Brain microvascular endothelial cell (primary cell): ENCODE results near the gene RASA1.

Experiments used
- DNase-seq: peaks from one replicate; pipeline ENCODE4 v3.0.0-alpha.2; 2020
- H3K27ac ChIP-seq: fragments of 250-450 bp; sonication (Bioruptor Pico); 2 replicates; pipeline ENCODE4 v1.5.1; 2020; ENCODE audit warnings: mild to moderate bottlenecking, moderate library complexity
- H3K27me3 ChIP-seq: fragments of 250-450 bp; sonication (Bioruptor Pico); replicated peaks from 2 replicates; pipeline ENCODE4 v1.5.1; 2020; ENCODE audit warnings: mild to moderate bottlenecking
- H3K36me3 ChIP-seq: fragments of 250-450 bp; sonication (Bioruptor Pico); replicated peaks from 2 replicates; pipeline ENCODE4 v1.5.1; 2020; ENCODE audit warnings: mild to moderate bottlenecking
- H3K4me3 ChIP-seq: 2 replicates; pipeline ENCODE4 v1.5.1; 2011; ENCODE audit warnings: low read depth, mild to moderate bottlenecking, control low read depth, low read length, moderate library complexity
- CTCF ChIP-seq: IDR thresholded peaks from 2 replicates; pipeline ENCODE4 v1.5.1; 2011; ENCODE audit warnings: low read depth, mild to moderate bottlenecking, moderate library complexity, low read length, control low read depth, inconsistent platforms; ENCODE audit errors: missing control alignments
- in situ Hi-C: cut with HindIII; loops from 2 replicates; pipeline ENCODE4 v1.10.0; 2017; ENCODE audit warnings: low sequenced_read_pairs, low pct_ligation_motif_present

RASA1 gene

DNA sequence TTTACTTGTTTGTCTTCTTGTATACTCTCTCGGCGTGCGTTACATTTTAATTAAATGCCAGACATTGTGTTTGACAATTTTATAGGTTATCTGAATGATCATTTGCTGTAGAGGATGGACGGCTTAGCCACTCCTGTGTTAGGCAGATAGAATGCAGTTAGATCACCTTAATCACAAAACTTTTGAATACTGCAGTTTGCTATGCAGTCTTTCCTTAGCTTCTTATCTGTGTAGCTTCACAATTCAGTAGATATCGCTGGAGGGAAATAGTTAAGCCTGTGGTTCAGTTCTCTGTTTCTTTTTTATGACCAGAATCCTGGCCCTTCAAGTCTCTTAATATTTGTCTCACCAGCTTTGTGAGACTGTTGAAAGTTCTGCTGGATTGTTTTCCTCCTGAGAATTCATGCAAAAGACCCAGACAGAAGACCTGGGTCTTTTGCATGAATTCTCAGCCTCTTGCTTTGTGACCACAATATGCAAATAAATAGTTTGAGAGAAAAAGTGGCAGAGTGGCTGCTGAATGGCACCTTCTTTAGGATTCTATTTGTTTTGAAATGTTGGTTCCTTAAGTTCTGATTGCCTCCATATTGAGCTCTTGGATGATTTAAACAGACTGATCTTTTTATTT is 40.2 kb downstream of the RASA1 start:
- no peak overlapping the region for H3K27ac ChIP-seq
- DNase-seq: no peak
- in situ Hi-C loops: no loop called here
- H3K36me3 ChIP-seq: peaks cover 21% of the 10 kb centered on the region
- H3K4me3 ChIP-seq: no peak overlapping the region
- TF ChIP-seq CTCF: no peak
- H3K27me3 ChIP-seq: no peaks in the 10 kb centered on the region

- in situ Hi-C loops: no loop called here
- no peak for TF ChIP-seq CTCF
Measured at GRCh38 chr5:87311405-87312279, 44.0 kb downstream of the RASA1 start.

GRCh38 chr5:87313216-87313615 is 45.5 kb downstream of the RASA1 start:
- H3K27ac ChIP-seq: no peak overlapping the region
- DNase-seq: no peak
- in situ Hi-C loops: no loop called here

More at GRCh38 chr5:87311405-87312279, 44.0 kb downstream of the RASA1 start:
- Histone ChIP-seq H3K27ac (no peak overlapping the region), H3K4me3 (no peak overlapping the region), H3K27me3 (no peaks in the 10 kb centered on the region), H3K36me3 (no peaks in the 10 kb centered on the region)
- DNase-seq: no peak

GRCh38 chr5:87319469-87319868 is 51.8 kb downstream of the RASA1 start:
- H3K36me3 ChIP-seq: no peaks in the 10 kb centered on the region
- in situ Hi-C loops: no loop called here
- no peaks in the 10 kb centered on the region for H3K27me3 ChIP-seq
- no peak for DNase-seq
- H3K27ac ChIP-seq: no peak overlapping the region
- TF ChIP-seq CTCF: no peak
- no peak overlapping the region for H3K4me3 ChIP-seq

More at GRCh38 chr5:87313216-87313615, 45.5 kb downstream of the RASA1 start:
- H3K36me3 ChIP-seq: no peaks in the 10 kb centered on the region
- H3K4me3 ChIP-seq: no peak overlapping the region
- TF ChIP-seq CTCF: no peak
- no peaks in the 10 kb centered on the region for H3K27me3 ChIP-seq

DNA sequence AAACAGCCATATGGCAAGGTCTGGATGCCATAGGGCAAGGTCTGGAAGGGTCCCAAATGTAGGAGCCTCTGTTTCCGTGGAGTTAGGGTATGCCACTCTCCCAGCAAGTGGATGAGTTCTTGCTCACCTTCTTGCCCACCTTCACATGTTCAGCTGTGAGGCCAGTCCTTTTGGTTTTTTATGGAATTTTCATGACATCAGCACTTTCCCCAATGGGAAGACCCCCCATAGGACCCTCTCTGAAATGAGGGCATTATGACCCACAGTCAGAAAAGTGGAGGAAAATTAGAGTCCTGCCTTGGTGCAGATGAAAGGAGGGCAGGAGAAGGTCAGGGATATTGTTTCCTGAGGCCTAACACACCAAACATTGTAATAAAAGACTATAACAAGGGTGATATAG is 53.9 kb downstream of the RASA1 start:
- Histone ChIP-seq H3K27ac (no peak overlapping the region), H3K36me3 (no peaks in the 10 kb centered on the region), H3K27me3 (no peaks in the 10 kb centered on the region), H3K4me3 (no peak overlapping the region)
- TF ChIP-seq CTCF: no peak
- in situ Hi-C loops: no loop called here
- DNase-seq: no peak

DNA sequence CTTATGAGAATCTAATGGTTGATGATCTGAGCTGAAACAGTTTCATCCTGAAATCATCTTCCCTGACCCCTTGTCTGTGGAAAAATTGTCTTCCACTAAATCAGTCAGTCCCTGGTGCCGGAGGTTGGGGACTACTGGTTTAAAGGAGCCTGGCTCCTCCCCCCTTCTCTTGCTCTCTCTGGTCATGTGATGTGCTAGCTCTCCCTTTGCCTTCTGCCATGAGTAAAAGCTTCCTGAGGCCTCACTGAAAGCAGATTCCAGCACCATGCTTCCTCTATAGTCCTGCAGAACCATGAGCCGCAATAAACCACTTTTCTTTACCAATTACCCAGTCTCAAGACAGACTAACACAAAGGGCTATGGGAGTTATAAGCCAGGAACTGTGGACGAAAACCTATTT is 54.7 kb downstream of the RASA1 start:
- no peak for TF ChIP-seq CTCF
- Histone ChIP-seq H3K4me3 (no peak overlapping the region), H3K27me3 (no peaks in the 10 kb centered on the region), H3K36me3 (no peaks in the 10 kb centered on the region), H3K27ac (no peak overlapping the region)
- no peak for DNase-seq
- in situ Hi-C loops: no loop called here
